HG03521 (cell line): ENCODE measurements around the gene NBPF1.
"Not testable (repeated sequence)": the region's sequence is repeated elsewhere in the genome, so short reads cannot be mapped to it uniquely, and the experiment has no call there.

ENCODE experiments used
- ATAC-seq: cut with Tn5 transposase; IDR thresholded peaks from one replicate; pipeline ENCODE4 v1.9.1; 2021; ENCODE audit warnings: mild to moderate bottlenecking, moderate library complexity; ENCODE audit not compliant: unreplicated experiment

Gene NBPF1

GRCh38 chr1:16623812-16624719 is 10.7 kb upstream of the NBPF1 start:
- not testable (repeated sequence) for ATAC-seq

GRCh38 chr1:16623337-16623736 is 10.0 kb upstream of the NBPF1 start:
- ATAC-seq = not testable (repeated sequence)

- not testable (repeated sequence) for ATAC-seq
Observed at GRCh38 chr1:16621681-16622315, 8.4 kb upstream of the NBPF1 start.

GRCh38 chr1:16621300-16621658 is 7.9 kb upstream of the NBPF1 start:
- no peak for ATAC-seq

GRCh38 chr1:16619803-16620501 is 6.6 kb upstream of the NBPF1 start:
- ATAC-seq = not testable (repeated sequence)

GRCh38 chr1:16618719-16619118 is 5.4 kb upstream of the NBPF1 start:
- ATAC-seq = no peak

GRCh38 chr1:16617778-16618580 is 4.6 kb upstream of the NBPF1 start:
- no peak for ATAC-seq

GRCh38 chr1:16617114-16617631 is 3.8 kb upstream of the NBPF1 start:
- ATAC-seq = no peak

GRCh38 chr1:16615253-16616252 is 2.2 kb upstream of the NBPF1 start:
- no peak for ATAC-seq

GRCh38 chr1:16614361-16615252 is 1.2 kb upstream of the NBPF1 start:
- no peak for ATAC-seq

- no peak for ATAC-seq
Observed at GRCh38 chr1:16612332-16613172, 812 bp downstream of the NBPF1 start.

GRCh38 chr1:16611981-16612331 is 1.4 kb downstream of the NBPF1 start:
- not testable (repeated sequence) for ATAC-seq

- not testable (repeated sequence) for ATAC-seq
Observed at GRCh38 chr1:16611164-16611563, 2.2 kb downstream of the NBPF1 start.

- not testable (repeated sequence) for ATAC-seq
Observed at GRCh38 chr1:16610553-16610952, 2.8 kb downstream of the NBPF1 start.

GRCh38 chr1:16609761-16610160 is 3.6 kb downstream of the NBPF1 start:
- ATAC-seq = not testable (repeated sequence)

- ATAC-seq = no peak
Observed at GRCh38 chr1:16608838-16609560, 4.4 kb downstream of the NBPF1 start.
